Right lobe of liver (tissue), 4 donors: ENCODE data around the gene OR2T27.

Source experiments
- CTCF ChIP-seq, 4 donors: fragments of 200-600 bp in 3 of 4; fragments of 450-650 bp in 1 of 4; IDR thresholded peaks; one replicate each; pipeline versions ENCODE4 v1.5.1 to v1.8.0; 2016 to 2022; ENCODE audit warnings: antibody characterized with exemption in 4 of 4, mild to moderate bottlenecking in 2 of 4
- POLR2A ChIP-seq: fragments of 450-650 bp; IDR thresholded peaks from one replicate; pipeline ENCODE4 v1.6.1; 2017; ENCODE audit warnings: antibody characterized with exemption, mild to moderate bottlenecking
- donor health status: DM: no; HTN: no; CAD: no.
- donor health status: DM: no; HTN: no; CAD: no.
- donor health status: DM: no; HTN: yes; CAD: no.

- TF ChIP-seq CTCF (IDR thresholded peaks at IDR 0.05) (no peak), POLR2A (no peak)
These were observed 47.4 kb upstream of the OR2T27 start, which contains the start of gene OR14I1 for GRCh38 chr1:248702714-248703113.
